Measurements from ENCODE around the gene ACAN. TPM values are rescaled to one million over a fixed set of nuclear protein-coding genes. Genes with fewer than 3 reads are reported as not detected.
A peak's percentile ranks its signal among the peaks of the same experiment; 100 is the strongest.

ACAN gene
- total RNA-seq, 1 experiment from 2014 or later: not detected

DNA sequence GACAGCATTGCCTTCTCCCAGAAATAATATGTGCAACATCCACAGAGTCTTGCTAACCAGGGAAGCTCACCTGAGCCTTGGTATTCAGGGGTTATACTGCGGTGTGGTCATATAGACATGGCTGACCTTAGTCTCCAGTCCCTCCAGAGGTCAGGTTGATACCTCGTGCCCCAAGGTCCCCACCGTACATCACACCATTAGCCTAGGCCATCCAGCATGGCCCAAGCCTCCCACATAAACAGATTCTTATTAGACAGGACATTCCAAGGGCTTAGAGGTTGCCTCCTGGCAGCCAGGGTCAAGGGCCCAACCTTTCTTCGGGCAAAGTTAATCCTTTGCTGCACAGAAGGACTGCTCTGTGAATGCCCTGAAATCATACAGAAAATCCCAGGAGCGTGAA, 18.8 kb downstream of the ACAN start:
- Histone ChIP-seq H3K9me3 (ENCODE audit: low read length) (no peaks in the 10 kb centered on the region), H3K4me3 (ENCODE audit: low read length) (no peak overlapping the region), H3K9me2 (replicated peaks; ENCODE audit: insufficient read depth, low read length) (no peaks in the 10 kb centered on the region), H3K36me3 (ENCODE audit: insufficient read depth, low read length) (no peaks in the 10 kb centered on the region), H3K4me2 (ENCODE audit: low read depth, low read length, poor library complexity, severe bottlenecking) (no peak overlapping the region), H3K27ac (ENCODE audit: low read length) (no peak overlapping the region), H3K79me2 (ENCODE audit: low read length) (no peaks in the 10 kb centered on the region), H2AFZ (ENCODE audit: low read length) (no peak overlapping the region), H4K20me1 (ENCODE audit: insufficient read depth, low read depth, low read length) (no peaks in the 10 kb centered on the region), H3K9ac (ENCODE audit: low read length) (no peak overlapping the region), H3K27me3 (ENCODE audit: low read length) (no peaks in the 10 kb centered on the region), H3K4me1 (ENCODE audit: low read length) (no peaks in the 10 kb centered on the region)
- no peak for DNase-seq

DNA sequence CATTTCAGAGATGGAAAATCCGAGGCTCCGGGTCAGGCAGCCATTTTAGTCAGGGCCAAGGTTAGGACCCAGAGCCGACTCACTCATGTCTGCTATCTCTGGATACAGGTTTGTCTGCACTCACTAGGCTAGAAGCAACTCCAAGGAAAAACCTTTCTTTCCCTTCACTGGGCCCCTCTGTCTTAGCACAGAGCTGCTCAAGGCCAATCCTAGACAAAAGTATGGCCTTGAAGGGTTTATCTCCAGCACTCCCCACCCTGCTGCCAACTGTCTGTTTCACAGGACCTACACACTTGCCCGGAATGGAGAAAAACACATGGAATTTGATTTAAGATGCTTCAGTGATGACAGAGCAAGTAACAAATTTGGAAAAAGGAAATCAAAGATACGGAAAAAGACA, 25.6 kb downstream of the ACAN start:
- no peak overlapping the region for H3K27ac ChIP-seq (ENCODE audit: low read length)
- no peak overlapping the region for H3K4me2 ChIP-seq (ENCODE audit: low read depth, low read length, poor library complexity, severe bottlenecking)
- H3K9ac ChIP-seq (ENCODE audit: low read length): no peak overlapping the region
- no peaks in the 10 kb centered on the region for H3K9me3 ChIP-seq (ENCODE audit: low read length)
- DNase-seq: no peak
- H3K9me2 ChIP-seq (replicated peaks; ENCODE audit: insufficient read depth, low read length): no peaks in the 10 kb centered on the region
- no peak overlapping the region for H2AFZ ChIP-seq (ENCODE audit: low read length)
- H3K79me2 ChIP-seq (ENCODE audit: low read length): no peaks in the 10 kb centered on the region
- no peaks in the 10 kb centered on the region for H3K27me3 ChIP-seq (ENCODE audit: low read length)
- no peak overlapping the region for H3K4me3 ChIP-seq (ENCODE audit: low read length)
- H3K36me3 ChIP-seq (ENCODE audit: insufficient read depth, low read length): no peaks in the 10 kb centered on the region
- no peaks in the 10 kb centered on the region for H3K4me1 ChIP-seq (ENCODE audit: low read length)
- no peaks in the 10 kb centered on the region for H4K20me1 ChIP-seq (ENCODE audit: insufficient read depth, low read depth, low read length)

DNA sequence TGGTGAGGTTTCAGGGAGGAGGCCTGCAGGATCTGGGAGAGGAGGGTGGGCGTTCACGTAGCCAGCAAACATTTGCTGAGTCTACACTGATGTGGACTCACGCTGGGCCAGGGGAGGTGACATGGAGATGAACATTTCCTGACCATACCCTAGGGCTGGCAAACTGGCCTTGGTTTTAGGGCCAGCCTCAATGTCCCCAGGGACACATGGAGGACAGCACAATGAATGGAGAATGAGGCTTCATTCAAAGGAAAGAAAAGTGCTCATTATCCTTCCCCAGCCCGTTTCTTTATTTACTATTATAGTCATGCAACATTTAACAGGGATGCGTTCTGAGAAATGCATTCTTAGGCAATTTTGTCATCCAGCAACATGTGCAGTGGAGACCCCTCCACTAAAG, 26.8 kb downstream of the ACAN start:
- no peak overlapping the region for H3K4me3 ChIP-seq (ENCODE audit: low read length)
- no peak overlapping the region for H3K4me2 ChIP-seq (ENCODE audit: low read depth, low read length, poor library complexity, severe bottlenecking)
- no peaks in the 10 kb centered on the region for H3K9me3 ChIP-seq (ENCODE audit: low read length)
- no peaks in the 10 kb centered on the region for H3K9me2 ChIP-seq (replicated peaks; ENCODE audit: insufficient read depth, low read length)
- no peak for DNase-seq
- H3K27me3 ChIP-seq (ENCODE audit: low read length): no peaks in the 10 kb centered on the region
- no peaks in the 10 kb centered on the region for H3K4me1 ChIP-seq (ENCODE audit: low read length)
- no peak overlapping the region for H3K9ac ChIP-seq (ENCODE audit: low read length)
- H3K27ac ChIP-seq (ENCODE audit: low read length): no peak overlapping the region
- H3K79me2 ChIP-seq (ENCODE audit: low read length): no peaks in the 10 kb centered on the region
- H3K36me3 ChIP-seq (ENCODE audit: insufficient read depth, low read length): no peaks in the 10 kb centered on the region
- no peak overlapping the region for H2AFZ ChIP-seq (ENCODE audit: low read length)
- no peaks in the 10 kb centered on the region for H4K20me1 ChIP-seq (ENCODE audit: insufficient read depth, low read depth, low read length)

- H3K36me3 ChIP-seq (ENCODE audit: insufficient read depth, low read length): no peaks in the 10 kb centered on the region
- no peaks in the 10 kb centered on the region for H3K79me2 ChIP-seq (ENCODE audit: low read length)
- H3K4me2 ChIP-seq (ENCODE audit: low read depth, low read length, poor library complexity, severe bottlenecking): no peak overlapping the region
- no peaks in the 10 kb centered on the region for H3K27me3 ChIP-seq (ENCODE audit: low read length)
- H2AFZ ChIP-seq (ENCODE audit: low read length): no peak overlapping the region
- H3K9ac ChIP-seq (ENCODE audit: low read length): no peak overlapping the region
- DNase-seq: no peak
- no peaks in the 10 kb centered on the region for H3K9me3 ChIP-seq (ENCODE audit: low read length)
- no peak overlapping the region for H3K27ac ChIP-seq (ENCODE audit: low read length)
- no peaks in the 10 kb centered on the region for H3K4me1 ChIP-seq (ENCODE audit: low read length)
- H3K9me2 ChIP-seq (replicated peaks; ENCODE audit: insufficient read depth, low read length): no peaks in the 10 kb centered on the region
- H4K20me1 ChIP-seq (ENCODE audit: insufficient read depth, low read depth, low read length): no peaks in the 10 kb centered on the region
- no peak overlapping the region for H3K4me3 ChIP-seq (ENCODE audit: low read length)
Measured at GRCh38 chr15:88832820-88833730, 29.8 kb downstream of the ACAN start.

GRCh38 chr15:88833731-88834100, 30.5 kb downstream of the ACAN start:
- no peak overlapping the region for H3K27ac ChIP-seq (ENCODE audit: low read length)
- DNase-seq: no peak
- H3K27me3 ChIP-seq (ENCODE audit: low read length): no peaks in the 10 kb centered on the region
- H4K20me1 ChIP-seq (ENCODE audit: insufficient read depth, low read depth, low read length): no peaks in the 10 kb centered on the region
- H3K9ac ChIP-seq (ENCODE audit: low read length): no peak overlapping the region
- H3K4me3 ChIP-seq (ENCODE audit: low read length): no peak overlapping the region
- no peak overlapping the region for H2AFZ ChIP-seq (ENCODE audit: low read length)
- no peaks in the 10 kb centered on the region for H3K9me2 ChIP-seq (replicated peaks; ENCODE audit: insufficient read depth, low read length)
- H3K36me3 ChIP-seq (ENCODE audit: insufficient read depth, low read length): no peaks in the 10 kb centered on the region
- no peaks in the 10 kb centered on the region for H3K4me1 ChIP-seq (ENCODE audit: low read length)
- H3K9me3 ChIP-seq (ENCODE audit: low read length): no peaks in the 10 kb centered on the region
- H3K79me2 ChIP-seq (ENCODE audit: low read length): no peaks in the 10 kb centered on the region
- H3K4me2 ChIP-seq (ENCODE audit: low read depth, low read length, poor library complexity, severe bottlenecking): no peak overlapping the region

GRCh38 chr15:88834211-88834812, 31.1 kb downstream of the ACAN start:
- no peaks in the 10 kb centered on the region for H4K20me1 ChIP-seq (ENCODE audit: insufficient read depth, low read depth, low read length)
- no peaks in the 10 kb centered on the region for H3K9me2 ChIP-seq (replicated peaks; ENCODE audit: insufficient read depth, low read length)
- no peak overlapping the region for H3K27ac ChIP-seq (ENCODE audit: low read length)
- no peaks in the 10 kb centered on the region for H3K36me3 ChIP-seq (ENCODE audit: insufficient read depth, low read length)
- no peak overlapping the region for H3K9ac ChIP-seq (ENCODE audit: low read length)
- no peak overlapping the region for H2AFZ ChIP-seq (ENCODE audit: low read length)
- no peaks in the 10 kb centered on the region for H3K27me3 ChIP-seq (ENCODE audit: low read length)
- H3K4me1 ChIP-seq (ENCODE audit: low read length): no peaks in the 10 kb centered on the region
- H3K4me3 ChIP-seq (ENCODE audit: low read length): no peak overlapping the region
- H3K9me3 ChIP-seq (ENCODE audit: low read length): no peaks in the 10 kb centered on the region
- no peaks in the 10 kb centered on the region for H3K79me2 ChIP-seq (ENCODE audit: low read length)
- peak; percentile 50 for DNase-seq
- H3K4me2 ChIP-seq (ENCODE audit: low read depth, low read length, poor library complexity, severe bottlenecking): no peak overlapping the region

- Histone ChIP-seq H3K9me3 (ENCODE audit: low read length) (no peaks in the 10 kb centered on the region), H2AFZ (ENCODE audit: low read length) (no peak overlapping the region), H3K9me2 (replicated peaks; ENCODE audit: insufficient read depth, low read length) (no peaks in the 10 kb centered on the region), H3K4me1 (ENCODE audit: low read length) (no peaks in the 10 kb centered on the region), H3K36me3 (ENCODE audit: insufficient read depth, low read length) (no peaks in the 10 kb centered on the region), H4K20me1 (ENCODE audit: insufficient read depth, low read depth, low read length) (no peaks in the 10 kb centered on the region), H3K27me3 (ENCODE audit: low read length) (no peaks in the 10 kb centered on the region), H3K79me2 (ENCODE audit: low read length) (no peaks in the 10 kb centered on the region), H3K4me3 (ENCODE audit: low read length) (no peak overlapping the region), H3K4me2 (ENCODE audit: low read depth, low read length, poor library complexity, severe bottlenecking) (no peak overlapping the region), H3K27ac (ENCODE audit: low read length) (no peak overlapping the region), H3K9ac (ENCODE audit: low read length) (no peak overlapping the region)
- no peak for DNase-seq
Measured at GRCh38 chr15:88835119-88835518, 31.9 kb downstream of the ACAN start.

DNA sequence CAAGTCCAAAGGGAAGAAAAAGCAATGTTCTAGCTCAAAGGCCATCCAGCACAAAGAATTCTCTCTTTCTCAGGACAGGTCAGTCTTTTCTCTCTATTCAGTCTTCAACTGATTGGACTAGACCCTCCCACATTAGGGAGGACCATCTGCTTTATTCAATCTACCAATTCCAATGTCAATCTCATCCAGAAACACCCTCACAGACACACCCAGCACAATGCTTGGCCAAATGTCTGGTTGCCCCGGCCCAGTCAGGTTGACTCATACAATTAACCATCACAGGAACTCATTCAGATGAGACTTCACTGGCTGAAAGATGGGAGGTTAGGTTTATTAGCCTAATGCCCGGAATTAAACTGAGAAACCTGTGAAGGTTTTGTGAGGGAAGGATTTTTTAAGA, 32.4 kb downstream of the ACAN start:
- no peaks in the 10 kb centered on the region for H3K9me2 ChIP-seq (replicated peaks; ENCODE audit: insufficient read depth, low read length)
- H3K27me3 ChIP-seq (ENCODE audit: low read length): no peaks in the 10 kb centered on the region
- no peaks in the 10 kb centered on the region for H3K4me1 ChIP-seq (ENCODE audit: low read length)
- H3K4me3 ChIP-seq (ENCODE audit: low read length): no peak overlapping the region
- H4K20me1 ChIP-seq (ENCODE audit: insufficient read depth, low read depth, low read length): no peaks in the 10 kb centered on the region
- DNase-seq: no peak
- H2AFZ ChIP-seq (ENCODE audit: low read length): no peak overlapping the region
- H3K79me2 ChIP-seq (ENCODE audit: low read length): no peaks in the 10 kb centered on the region
- H3K27ac ChIP-seq (ENCODE audit: low read length): no peak overlapping the region
- no peak overlapping the region for H3K4me2 ChIP-seq (ENCODE audit: low read depth, low read length, poor library complexity, severe bottlenecking)
- H3K9me3 ChIP-seq (ENCODE audit: low read length): no peaks in the 10 kb centered on the region
- H3K36me3 ChIP-seq (ENCODE audit: insufficient read depth, low read length): no peaks in the 10 kb centered on the region
- no peak overlapping the region for H3K9ac ChIP-seq (ENCODE audit: low read length)
